Measurements from ENCODE around the gene CHSY1. TPM values are rescaled to one million over a fixed set of nuclear protein-coding genes. Genes with fewer than 3 reads are reported as not detected.

Gene CHSY1
- total RNA-seq, 1 experiment from 2014 or later: 59.1 TPM

GRCh38 chr15:101126618-101127505 is 125.0 kb downstream of the CHSY1 start:
- peaks cover 25% of the 10 kb centered on the region for H3K9me3 Mint-ChIP-seq
- H3K4me1 Mint-ChIP-seq: peaks cover 31% of the 10 kb centered on the region
- TF ChIP-seq ZNF532 (CRISPR knock-in tag; IDR thresholded peaks at IDR 0.05; ENCODE audit: borderline replicate concordance) (no peak), ZSCAN18 (CRISPR knock-in tag; IDR thresholded peaks at IDR 0.05) (no peak), MLX (CRISPR knock-in tag; IDR thresholded peaks at IDR 0.05) (no peak), JAZF1 (CRISPR knock-in tag; IDR thresholded peaks at IDR 0.05) (no peak), ZNF232 (CRISPR knock-in tag; IDR thresholded peaks at IDR 0.05) (no peak), ATF3 (CRISPR knock-in tag; conservative IDR thresholded peaks at IDR 0.05) (no peak), JUN (CRISPR knock-in tag; IDR thresholded peaks at IDR 0.05) (no peak), ETV6 (CRISPR knock-in tag; IDR thresholded peaks at IDR 0.05) (no peak), EMX1 (CRISPR knock-in tag; IDR thresholded peaks at IDR 0.05) (no peak), PREB (CRISPR knock-in tag; IDR thresholded peaks at IDR 0.05; ENCODE audit: borderline replicate concordance) (no peak), MXD4 (CRISPR knock-in tag; IDR thresholded peaks at IDR 0.05; ENCODE audit: borderline replicate concordance) (no peak), CDX4 (CRISPR knock-in tag; IDR thresholded peaks at IDR 0.05; ENCODE audit: borderline replicate concordance) (no peak), STAT6 (CRISPR knock-in tag; conservative IDR thresholded peaks at IDR 0.05; ENCODE audit: low read depth) (no peak), ARID4B (CRISPR knock-in tag; IDR thresholded peaks at IDR 0.05; ENCODE audit: borderline replicate concordance) (no peak), USF2 (CRISPR knock-in tag; IDR thresholded peaks at IDR 0.05) (no peak)
- ATAC-seq (peak; percentile 65), DNase-seq (ENCODE audit: low spot score) (no peak)
- peak overlapping the region; percentile 37 for H3K27ac Mint-ChIP-seq
- ChIA-PET CTCF (interaction anchor here (0.8 to 1.4 kb wide), 6 partner anchors 26 to 131 kb away, joined by 3 to 4 read pairs (median 3); no protein-coding TSS in a partner anchor), POLR2A (interaction anchor here (0.5 kb wide), 1 partner anchor 246 kb away, joined by 3 read pairs; no protein-coding TSS in a partner anchor)
- no peaks in the 10 kb centered on the region for H3K27me3 Mint-ChIP-seq (ENCODE audit: low read depth)
- H3K4me3 Mint-ChIP-seq: no peak overlapping the region
- H3K36me3 Mint-ChIP-seq: peaks cover 15% of the 10 kb centered on the region

Data from WTC11 (cell line).